Left ventricle myocardium superior (tissue), 1 donor: ENCODE measurements around the gene OVOL1. TPM values are rescaled to one million over a fixed set of nuclear protein-coding genes. Genes with fewer than 3 reads are reported as not detected.

Experiments used
- ATAC-seq: fragments of 200-7000 bp; cut with Tn5 transposase; one replicate; pipeline ENCODE4 v1.9.1; 2020; ENCODE audit warnings: mild to moderate bottlenecking, moderate library complexity
- DNase-seq: peaks from one replicate; pipeline ENCODE4 v3.0.0-alpha.2; 2020
- intact Hi-C: fragments of 100-400 bp; cut with micrococcal nuclease; formaldehyde crosslinking; loops from one replicate; pipeline ENCODE4 v1.11.0; 2022
- total RNA-seq: library from RNA; stranded (reverse); fragmentation: NEBNext Ultra II Directional; extraction: Animal tissue kit (Norgen Biotek cat#: 25700); gene quantifications from one replicate; pipeline ENCODE4 v1.2.1, GENCODE V29; 2021
- donor health status: DM: no; HTN: yes; CAD: no; lungs with severe emphysema.

Gene OVOL1
- total RNA-seq, 1 donor from 2014 or later = not detected

DNA sequence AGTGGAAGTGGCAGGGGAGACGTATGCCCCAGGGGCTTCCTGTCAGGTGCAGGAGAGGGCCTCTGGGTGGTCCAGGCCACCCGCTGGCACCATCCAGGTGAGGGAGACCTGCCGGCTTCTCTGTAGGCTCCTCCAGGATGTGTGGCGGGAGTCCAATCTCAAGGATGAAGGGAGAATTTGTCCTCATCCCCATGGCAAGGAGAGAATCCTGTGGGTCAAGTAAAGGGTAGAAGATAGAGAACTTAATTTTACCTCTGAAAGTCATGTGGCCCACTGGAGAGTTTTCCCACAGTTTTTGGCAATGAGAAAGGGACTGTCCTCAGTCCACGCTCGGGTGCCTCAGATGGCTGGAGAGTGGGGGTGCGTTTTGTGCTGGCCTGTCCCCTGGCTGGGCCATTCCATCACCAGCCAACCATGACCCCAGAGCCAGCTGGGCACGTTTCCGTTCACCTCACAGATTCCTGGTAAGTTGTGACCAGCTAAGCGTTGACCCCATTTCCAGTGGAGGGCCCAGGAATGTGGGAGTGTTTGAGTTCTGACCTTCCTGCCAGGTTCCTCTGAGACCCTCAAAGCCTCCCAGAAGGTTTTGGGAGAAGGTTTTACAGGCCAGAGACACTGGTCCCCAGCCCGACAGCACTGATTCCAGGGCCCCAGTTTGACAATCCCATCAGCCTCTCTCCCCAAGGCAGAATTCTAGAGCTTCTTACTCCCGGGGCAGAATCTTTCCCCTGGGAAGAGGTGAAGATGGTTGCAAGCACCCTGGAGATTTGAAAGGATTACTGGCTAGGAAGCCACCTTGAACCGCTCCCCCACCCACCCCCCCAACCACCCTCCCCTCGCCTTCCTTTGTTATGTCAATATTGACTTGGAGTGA lies 2.6 kb downstream of the OVOL1 start:
- DNase-seq = no peak
- intact Hi-C loops = no loop called here
- no peak for ATAC-seq

DNA sequence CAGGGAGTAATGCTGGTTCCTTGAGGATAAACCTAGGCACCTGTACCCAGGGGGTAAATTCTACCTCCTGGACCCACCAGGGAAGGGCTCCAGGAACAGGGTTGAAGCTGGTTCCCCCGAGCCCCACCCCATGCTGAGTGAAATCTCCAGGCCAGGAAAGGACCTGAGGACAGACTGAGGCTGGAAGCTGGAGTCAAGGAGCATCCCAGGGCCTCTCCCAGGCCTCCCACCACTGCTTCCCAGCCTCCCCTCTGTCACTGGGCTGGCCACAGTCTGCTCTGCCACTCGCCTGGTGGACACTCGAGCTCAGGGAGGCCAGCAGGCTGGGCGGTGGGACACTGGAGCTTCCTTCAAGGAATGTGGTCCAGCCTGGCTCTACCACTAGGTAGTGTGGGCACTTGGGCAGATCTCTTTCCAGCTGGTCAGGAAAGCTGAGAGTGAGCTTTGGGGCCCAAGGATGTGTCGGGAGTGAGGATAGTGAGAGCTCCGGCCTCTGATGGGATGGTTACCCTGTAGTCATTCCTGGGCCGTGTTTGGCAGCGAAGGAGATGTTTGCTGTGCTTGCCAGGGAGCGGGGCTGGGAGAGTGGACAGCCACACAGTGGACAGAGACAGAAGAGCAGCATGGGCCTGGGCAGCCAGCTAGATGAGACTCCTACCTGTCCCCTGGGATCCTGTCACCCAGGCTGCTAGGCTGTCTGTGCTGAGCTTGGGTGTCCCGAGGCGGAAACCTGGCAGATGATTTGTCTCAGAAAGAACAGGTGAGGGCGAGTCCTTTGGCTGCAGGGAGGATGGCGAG lies 3.4 kb downstream of the OVOL1 start:
- no peak for DNase-seq
- no peak for ATAC-seq
- intact Hi-C loops = no loop called here

DNA sequence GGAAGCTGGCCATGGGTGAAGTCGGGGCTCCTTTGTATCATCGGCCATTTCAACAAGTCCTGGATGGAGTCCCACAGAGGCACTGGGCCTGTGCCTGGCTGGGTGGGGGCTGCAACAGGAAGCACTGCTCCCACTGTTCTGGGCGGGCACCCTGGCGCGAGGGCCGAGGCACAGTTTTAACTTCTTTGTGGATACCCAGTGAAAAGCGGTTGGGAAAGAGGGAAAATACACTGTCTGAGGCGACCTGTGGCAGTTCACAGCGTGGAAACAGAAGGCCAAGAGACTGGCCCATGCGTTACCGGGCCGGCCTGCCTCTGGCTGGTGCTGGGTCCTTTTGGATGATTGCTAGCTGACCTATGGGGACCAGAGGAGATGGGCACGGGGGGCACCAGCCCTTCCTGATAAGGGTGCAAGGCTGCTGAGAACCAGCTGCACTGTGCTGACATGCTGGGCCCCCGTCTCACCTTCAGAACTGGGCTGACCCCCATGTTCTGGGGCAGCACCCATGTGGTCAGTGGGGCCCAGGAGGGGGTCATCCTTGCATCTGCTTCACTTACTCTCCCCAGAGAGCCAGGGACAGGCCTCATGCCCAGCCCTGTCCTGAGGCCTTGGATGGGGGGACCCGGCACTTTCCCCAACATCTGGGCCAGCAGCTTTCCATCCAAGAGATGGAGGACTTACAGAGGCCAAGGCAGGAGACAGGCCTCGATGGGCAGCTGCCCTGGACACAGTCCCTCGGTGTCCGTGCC lies 4.2 kb downstream of the OVOL1 start:
- no peak for ATAC-seq
- DNase-seq = no peak
- intact Hi-C loops = no loop called here

DNA sequence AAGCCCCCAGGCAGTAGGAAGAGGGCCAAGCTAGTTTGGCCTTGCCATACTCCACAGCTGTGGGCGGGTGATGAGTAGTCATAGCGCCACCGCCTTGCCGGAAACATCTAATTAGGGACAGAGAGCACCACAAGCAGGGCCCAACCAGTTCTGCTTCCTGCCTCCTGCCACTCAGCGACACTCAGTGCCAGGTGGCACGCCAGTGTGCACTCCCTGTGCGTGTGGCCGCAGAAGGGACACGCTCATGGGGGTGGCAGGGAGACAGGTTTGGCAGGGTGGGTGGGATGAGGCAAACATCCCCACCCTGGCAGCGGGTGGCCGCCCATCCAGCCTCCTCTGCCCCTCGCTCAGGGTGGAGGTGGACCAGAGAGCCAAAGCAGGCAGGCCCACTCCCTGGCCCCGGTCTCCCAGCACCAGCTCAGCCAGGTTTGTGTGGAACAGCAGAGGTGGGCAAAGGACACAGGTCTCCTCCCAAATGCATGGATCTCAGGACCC lies 4.9 kb downstream of the OVOL1 start:
- intact Hi-C loops = no loop called here
- DNase-seq (no peak), ATAC-seq (no peak)

DNA sequence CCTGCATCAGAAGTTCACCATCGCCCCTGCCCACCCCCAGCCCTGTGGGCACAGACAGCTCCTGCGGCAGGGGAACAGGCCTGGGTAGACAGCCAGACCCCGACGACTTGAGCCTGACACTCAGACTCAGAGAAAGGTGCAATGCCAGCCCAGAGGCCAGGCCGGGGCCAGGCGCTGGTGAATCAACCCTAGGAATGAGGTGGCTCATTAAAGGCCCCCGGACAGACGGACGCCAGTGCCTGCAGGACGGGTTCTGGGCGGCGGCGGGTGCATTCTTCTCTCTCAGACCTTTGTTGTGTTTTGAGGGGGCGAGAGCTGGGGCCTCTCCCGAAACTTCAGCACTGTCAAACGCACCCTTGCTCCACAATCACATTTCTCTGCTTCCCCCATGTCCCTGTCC lies 5.6 kb downstream of the OVOL1 start:
- no peak for ATAC-seq
- DNase-seq = no peak
- intact Hi-C loops = no loop called here

DNA sequence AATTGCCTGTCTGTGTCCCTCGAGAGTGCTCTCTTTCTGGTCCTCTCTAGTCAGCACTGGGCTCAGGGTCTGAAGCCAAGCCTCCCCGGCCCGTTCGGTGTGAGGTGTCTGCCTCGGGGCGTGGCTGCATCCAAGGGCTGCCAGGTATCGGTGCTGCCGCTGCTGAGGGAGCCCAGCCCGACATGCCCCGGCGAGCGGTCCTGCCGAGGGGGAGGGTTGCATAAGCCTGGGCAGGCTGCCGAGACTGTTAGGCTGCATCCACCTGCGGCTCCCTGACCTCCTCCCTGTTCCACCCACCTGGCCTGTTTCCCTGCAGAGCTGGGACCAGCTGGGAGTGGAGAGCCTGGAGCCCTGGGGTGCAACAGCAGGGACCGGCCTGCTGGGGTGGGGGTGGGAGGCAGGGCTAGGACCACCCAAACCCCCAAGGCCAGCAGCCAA lies 6.3 kb downstream of the OVOL1 start:
- intact Hi-C loops = no loop called here
- ATAC-seq = no peak
- no peak for DNase-seq

DNA sequence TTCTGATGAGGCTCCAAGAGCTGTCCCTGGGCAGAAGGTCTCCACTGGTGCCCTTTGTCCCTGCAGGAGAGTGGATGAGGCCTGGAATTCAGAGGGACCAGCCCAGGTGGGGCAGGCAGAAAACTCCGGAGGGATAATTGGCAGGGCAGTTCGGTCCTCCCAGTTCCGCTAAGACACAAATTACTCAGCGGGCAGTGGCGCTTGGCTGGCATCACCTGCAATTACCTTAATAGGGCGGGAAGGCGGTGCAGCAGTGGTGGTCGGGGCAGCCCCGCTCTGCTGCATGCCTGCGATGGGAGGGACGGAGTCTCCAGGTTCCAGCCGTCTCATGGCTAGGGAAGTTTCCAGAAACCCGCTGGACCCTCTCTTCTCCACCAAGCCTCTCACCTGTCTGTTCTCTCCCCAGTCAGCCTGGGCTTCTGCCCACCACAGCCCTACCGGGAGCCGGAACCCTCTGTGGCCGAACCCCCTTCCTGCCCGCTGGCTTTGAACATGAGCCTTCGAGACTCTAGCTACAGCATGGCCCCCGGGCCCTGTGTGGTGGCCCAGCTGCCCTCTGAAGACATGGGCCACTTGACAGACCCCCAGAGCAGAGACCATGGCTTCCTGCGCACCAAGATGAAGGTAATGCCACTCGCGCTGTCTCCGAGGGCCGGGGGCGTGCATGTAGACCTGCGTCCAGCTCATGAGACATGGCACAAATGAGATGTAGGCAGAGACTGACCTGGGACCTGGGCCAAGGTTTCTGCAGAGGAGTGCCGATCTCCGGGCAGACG lies 7.0 kb downstream of the OVOL1 start:
- DNase-seq (no peak), ATAC-seq (no peak)
- intact Hi-C loops = no loop called here

DNA sequence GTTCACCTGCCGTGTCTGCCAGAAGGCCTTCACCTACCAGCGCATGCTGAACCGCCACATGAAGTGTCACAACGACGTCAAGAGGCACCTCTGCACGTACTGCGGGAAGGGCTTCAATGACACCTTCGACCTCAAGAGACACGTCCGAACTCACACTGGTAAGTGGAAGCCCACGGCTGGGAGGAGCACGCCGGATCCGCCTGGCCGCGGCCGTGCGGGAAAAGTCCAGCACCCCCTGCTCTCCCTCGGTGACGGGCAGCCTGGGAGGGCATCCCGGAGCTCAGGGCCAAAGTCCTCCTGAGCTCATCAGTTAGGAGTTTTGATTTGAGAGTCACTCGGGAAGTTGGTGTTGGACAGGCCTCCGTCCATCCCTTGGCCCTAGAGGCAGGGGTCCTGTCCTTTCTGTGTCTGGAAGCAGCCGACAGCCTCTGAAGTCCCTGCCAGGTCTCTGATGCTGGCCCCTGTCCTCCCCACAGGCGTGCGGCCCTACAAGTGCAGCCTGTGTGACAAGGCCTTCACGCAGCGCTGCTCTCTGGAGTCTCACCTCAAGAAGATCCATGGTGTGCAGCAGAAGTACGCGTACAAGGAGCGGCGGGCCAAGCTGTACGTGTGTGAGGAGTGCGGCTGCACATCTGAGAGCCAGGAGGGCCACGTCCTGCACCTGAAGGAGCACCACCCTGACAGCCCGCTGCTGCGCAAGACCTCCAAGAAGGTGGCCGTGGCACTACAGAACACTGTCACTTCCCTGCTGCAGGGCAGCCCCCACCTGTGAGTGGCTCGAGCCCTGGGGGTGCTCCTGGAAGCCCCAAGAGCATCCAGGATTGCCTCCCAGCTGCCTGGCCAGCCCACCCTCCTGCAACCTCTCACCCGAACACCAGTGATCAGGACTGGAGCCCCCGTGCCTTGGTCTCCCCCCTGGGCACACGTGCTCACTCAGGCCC lies 8.0 kb downstream of the OVOL1 start:
- ATAC-seq = no peak
- no peak for DNase-seq
- intact Hi-C loops = no loop called here

DNA sequence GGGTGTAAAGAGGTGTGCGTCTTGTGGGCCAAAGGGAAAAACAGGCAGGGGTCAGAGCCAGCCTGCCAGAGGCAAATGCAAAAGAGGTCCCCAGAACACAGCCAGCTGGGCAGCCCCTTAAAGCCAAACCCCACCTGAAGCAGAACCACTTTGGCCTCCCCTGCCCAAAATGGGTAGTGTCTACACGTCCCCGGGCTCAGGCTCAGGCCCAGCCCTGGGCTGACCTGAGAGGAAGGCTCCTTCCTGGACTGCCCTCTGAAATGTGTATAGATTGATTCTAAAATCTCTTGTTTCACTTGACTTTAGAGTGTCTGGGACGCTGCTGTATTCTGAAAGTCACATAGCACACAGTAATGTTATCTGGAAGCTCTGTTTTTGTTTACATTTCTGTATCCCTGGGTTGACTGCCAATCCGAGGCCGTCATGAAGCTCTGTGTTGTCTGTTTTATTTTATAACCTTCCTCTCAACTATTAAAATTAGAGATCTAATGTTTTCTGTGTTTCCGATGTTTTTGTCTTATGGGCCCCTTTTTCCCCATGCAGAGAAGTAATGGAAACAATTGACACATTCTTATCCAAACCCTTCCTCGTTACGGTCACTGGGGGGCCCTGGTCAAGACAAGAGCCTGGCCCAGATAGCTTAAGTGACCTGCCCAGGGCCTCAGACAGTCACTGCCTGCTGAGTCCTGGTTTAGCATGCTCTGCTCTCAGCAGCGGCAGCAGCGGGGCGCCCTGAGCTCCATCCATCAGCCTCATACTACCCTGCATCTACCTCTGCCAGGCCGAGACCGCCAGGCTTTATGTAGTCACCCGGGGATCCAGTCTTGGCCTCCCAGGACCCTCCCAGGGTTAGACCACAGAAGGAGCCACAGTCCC lies 10.1 kb downstream of the OVOL1 start:
- intact Hi-C loops = no loop called here
- no peak for ATAC-seq
- DNase-seq = no peak

DNA sequence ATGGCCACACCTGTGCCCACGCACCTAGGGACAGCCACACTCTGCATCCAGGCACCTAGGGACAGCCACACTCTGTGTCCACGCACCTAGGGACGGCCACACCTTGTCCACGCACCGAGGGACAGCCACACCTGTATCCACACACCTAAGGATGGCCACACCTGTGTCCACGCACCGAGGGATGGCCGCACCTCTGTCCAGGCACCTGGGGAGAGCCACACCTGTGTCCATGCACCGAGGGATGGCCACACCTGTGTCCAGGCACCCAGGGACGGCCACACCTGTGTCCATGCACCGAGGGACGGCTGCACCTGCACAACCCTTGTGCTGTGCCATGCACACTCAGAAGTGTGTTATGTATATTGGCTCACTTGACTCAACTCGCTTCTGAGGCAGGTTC lies 10.8 kb downstream of the OVOL1 start:
- intact Hi-C loops = no loop called here
- no peak for ATAC-seq
- no peak for DNase-seq

DNA sequence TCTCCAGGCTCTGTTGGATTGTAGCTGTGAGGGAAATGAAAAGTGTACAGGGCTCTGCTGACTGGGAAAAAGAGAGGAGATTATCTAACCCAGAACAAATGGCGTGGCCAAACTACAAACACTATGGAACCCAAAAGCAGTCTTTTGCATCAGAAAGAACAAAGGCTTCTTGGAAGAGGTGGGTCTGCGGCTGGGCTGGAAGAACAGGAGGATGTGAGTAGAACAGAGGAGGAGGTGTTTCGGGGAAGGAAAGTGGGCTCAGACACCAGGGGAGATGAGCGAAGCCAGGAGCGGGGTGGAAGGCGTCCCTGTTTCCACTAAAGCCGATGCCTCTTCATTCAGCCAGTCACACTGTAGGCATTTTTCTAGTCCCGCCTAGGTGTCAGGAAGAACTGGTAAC lies 12.0 kb downstream of the OVOL1 start:
- ATAC-seq (no peak), DNase-seq (no peak)
- intact Hi-C loops = no loop called here

DNA sequence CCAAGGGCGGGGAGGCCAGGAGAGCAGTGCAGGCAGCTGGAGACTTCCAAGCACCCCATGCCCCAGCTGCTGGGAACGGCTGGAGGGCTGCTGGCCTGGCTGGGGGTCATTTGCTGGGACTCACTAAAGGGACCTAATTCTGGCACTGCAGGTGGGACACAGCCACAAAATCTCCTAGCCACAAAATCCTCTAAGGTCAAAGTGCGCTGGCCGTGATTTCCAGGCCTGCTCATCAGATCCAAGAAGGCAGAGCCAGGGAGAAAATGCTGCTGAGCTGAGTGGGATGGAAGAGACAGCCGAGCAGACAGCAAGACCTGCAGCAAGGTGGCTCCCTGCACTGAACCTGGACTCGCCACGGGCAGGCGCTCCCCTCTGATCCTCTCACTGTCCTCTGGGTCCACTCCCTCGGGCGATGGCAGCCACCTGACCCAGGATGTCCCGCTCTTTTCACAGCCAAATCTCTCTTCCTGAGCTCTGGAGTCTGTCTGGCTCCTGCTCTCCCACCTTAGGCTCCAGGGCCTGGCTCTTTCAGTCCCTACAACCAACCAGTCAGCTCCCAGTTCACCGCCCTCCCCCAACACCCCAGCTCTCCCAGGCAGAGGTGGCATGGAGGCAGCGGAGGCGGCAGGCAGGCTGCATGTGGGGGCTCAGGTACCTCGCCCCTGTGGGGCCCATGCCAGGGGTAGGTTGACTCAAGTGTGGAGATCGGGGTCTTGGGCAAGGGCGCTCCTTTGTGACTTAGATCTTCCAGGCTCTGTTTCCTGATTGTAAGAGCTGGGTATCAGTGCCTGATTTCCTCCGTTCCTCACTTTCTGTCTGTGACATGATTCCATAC lies 14.5 kb downstream of the OVOL1 start:
- intact Hi-C loops = no loop called here
- ATAC-seq (no peak), DNase-seq (no peak)

DNA sequence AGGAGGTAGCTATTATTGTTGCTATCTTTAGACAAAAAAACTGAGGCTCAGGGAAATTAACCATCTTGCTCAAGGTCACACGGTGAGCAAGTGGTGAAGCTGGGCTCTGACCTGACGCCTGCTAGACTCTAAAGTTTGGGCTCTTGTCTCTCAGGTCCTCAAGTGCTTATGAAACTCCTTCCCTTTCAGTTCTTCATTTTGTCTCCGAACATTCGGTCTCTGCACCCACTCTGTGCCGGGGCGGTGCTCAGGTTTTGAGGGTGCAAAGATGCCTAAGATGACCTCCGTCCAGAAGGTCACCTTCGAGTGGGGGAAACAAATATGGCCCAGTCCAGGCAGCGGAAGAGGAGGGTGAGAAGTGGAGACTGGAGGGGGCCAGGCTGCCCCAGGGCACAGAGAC lies 16.0 kb downstream of the OVOL1 start:
- DNase-seq (no peak), ATAC-seq (no peak)
- intact Hi-C loops = no loop called here

DNA sequence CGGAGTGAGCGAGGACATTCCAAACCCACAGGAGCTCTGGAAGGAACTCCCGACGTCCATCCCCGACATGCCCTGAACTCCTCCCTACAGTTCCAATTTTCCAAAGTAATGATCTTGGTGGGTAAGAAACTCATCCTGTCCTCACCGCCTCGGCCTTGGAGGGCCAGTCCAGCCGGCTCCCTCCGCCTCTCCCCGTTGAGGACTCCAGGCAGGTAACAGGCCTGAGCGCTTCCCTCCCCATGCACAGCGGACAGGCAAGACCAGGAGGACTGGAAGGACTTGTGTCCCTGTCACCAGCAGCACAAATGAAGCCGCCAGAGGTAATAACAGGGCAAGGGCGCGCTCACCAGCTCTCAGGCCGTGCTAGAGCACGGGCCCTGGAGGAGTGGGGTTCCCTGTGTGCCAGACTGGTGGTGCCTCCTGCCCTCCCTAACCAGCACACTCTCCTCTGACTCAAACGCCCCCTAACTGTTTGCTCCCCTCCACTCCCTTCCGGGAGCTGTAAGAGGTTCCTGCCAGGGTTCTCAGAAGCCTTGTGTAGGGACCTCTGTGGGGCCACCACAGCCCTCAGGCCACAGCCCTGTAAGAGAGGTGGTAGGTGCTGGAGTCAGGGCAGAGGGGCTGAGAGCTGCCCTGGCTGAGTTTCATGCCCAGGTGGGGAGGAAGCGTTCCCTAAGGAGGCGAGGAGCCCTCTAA lies 17.1 kb downstream of the OVOL1 start:
- ATAC-seq = no peak
- DNase-seq = no peak

DNA sequence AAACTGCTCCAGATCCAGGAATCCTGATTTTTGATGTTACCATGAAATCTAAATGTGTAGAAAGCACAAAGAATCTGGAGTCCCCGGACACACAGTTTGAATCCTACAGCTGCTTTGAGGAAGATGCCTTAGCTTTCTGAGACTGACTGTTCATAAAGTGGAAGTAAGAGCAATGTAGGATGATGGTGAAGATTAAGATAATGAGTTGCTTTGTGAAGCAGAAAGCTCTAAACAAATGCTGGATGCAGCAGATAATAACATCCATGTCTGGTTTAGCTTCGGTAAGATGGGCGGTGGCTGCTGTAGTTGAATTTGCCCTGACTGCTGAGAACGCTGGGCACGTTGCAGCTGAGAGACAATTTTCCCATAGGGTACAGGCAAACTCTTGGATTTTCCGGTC lies 20.1 kb downstream of the OVOL1 start:
- no peak for DNase-seq
- ATAC-seq = no peak
- intact Hi-C loops = no loop called here

More for the DNA sequence above, 17.1 kb downstream of the OVOL1 start:
- intact Hi-C loops = no loop called here
